ENCODE measurements around the gene CREBZF.

GRCh38 chr11:85672105-85672902, 7.4 kb upstream of the CREBZF start:
- TF ChIP-seq, protein P1, sequence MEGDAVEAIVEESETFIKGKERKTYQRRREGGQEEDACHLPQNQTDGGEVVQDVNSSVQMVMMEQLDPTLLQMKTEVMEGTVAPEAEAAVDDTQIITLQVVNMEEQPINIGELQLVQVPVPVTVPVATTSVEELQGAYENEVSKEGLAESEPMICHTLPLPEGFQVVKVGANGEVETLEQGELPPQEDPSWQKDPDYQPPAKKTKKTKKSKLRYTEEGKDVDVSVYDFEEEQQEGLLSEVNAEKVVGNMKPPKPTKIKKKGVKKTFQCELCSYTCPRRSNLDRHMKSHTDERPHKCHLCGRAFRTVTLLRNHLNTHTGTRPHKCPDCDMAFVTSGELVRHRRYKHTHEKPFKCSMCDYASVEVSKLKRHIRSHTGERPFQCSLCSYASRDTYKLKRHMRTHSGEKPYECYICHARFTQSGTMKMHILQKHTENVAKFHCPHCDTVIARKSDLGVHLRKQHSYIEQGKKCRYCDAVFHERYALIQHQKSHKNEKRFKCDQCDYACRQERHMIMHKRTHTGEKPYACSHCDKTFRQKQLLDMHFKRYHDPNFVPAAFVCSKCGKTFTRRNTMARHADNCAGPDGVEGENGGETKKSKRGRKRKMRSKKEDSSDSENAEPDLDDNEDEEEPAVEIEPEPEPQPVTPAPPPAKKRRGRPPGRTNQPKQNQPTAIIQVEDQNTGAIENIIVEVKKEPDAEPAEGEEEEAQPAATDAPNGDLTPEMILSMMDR (IDR thresholded peaks at IDR 0.05; ENCODE audit: insufficient read depth, low read depth, low read length): no peak
- no peak for TF ChIP-seq EZH2 (IDR thresholded peaks at IDR 0.05; ENCODE audit: insufficient read depth, low read length)
